HEK293 (cell line): Measurements from ENCODE around the gene FAM229A.

ENCODE experiments used
- CTCF ChIA-PET: fragments of 350-600 bp; formaldehyde crosslinking; extraction: SDS; loops from one replicate; lab custom pipeline; 2021; ENCODE audit warnings: antibody characterized with exemption; lab: Yijun Ruan, JAX
- POLR2A ChIA-PET: fragments of 300-600 bp; formaldehyde crosslinking; extraction: SDS; loops from one replicate; lab custom pipeline; 2020; ENCODE audit warnings: antibody characterized with exemption, inconsistent platforms; lab: Yijun Ruan, JAX
- H3K27ac ChIP-seq: fragments of 200-500 bp; sonication (Bioruptor generic); 2 replicates; pipeline ENCODE4 v1.5.1; 2014; ENCODE audit warnings: low read depth, low read length, control low read depth, inconsistent platforms; ENCODE audit errors: extremely low read depth
- H3K36me3 ChIP-seq, 2 experiments: fragments of 200-500 bp in 1 of 2; sonication (Bioruptor generic) in 1 of 2; 1 replicate in 1 of 2; 2 replicates in 1 of 2; pipeline ENCODE4 v1.5.1; 2014 to 2017; ENCODE audit warnings: inconsistent platforms in 2 of 2, low read length in 2 of 2; ENCODE audit not compliant: control insufficient read depth in 2 of 2, insufficient read depth in 1 of 2
- H3K4me1 ChIP-seq: fragments of 200-500 bp; sonication (Bioruptor generic); 2 replicates; pipeline ENCODE4 v1.5.1; 2014; ENCODE audit warnings: mild to moderate bottlenecking, low read length, inconsistent platforms; ENCODE audit not compliant: control insufficient read depth, insufficient read depth
- H3K4me3 ChIP-seq: 2 replicates; pipeline ENCODE4 v1.5.1; 2011; ENCODE audit warnings: low read depth, mild to moderate bottlenecking, control low read depth, low read length, moderate library complexity
- H3K9me3 ChIP-seq: fragments of 200-500 bp; sonication (Bioruptor generic); 2 replicates; pipeline ENCODE4 v1.5.1; 2014; ENCODE audit warnings: low read depth, low read length, inconsistent platforms; ENCODE audit not compliant: control insufficient read depth, insufficient read depth
- EGR2 ChIP-seq: fragments of 450-650 bp; formaldehyde crosslinking; IDR thresholded peaks from 2 replicates; pipeline ENCODE4 v1.5.1; 2016; ENCODE audit warnings: low read depth, missing biosample characterization, missing genetic modification characterization
- HIC1 ChIP-seq: fragments of 450-650 bp; formaldehyde crosslinking; IDR thresholded peaks from 2 replicates; pipeline ENCODE4 v1.5.1; 2016; ENCODE audit warnings: missing biosample characterization, missing genetic modification characterization
- KLF17 ChIP-seq: fragments of 450-650 bp; formaldehyde crosslinking; IDR thresholded peaks from 2 replicates; pipeline ENCODE4 v1.5.1; 2016; ENCODE audit warnings: missing biosample characterization, missing genetic modification characterization
- MZF1 ChIP-seq: fragments of 450-650 bp; formaldehyde crosslinking; IDR thresholded peaks from 2 replicates; pipeline ENCODE4 v1.5.1; 2017; ENCODE audit warnings: missing biosample characterization, missing genetic modification characterization, borderline replicate concordance
- OVOL3 ChIP-seq: fragments of 450-650 bp; formaldehyde crosslinking; IDR thresholded peaks from 2 replicates; pipeline ENCODE4 v1.5.1; 2016; ENCODE audit warnings: missing biosample characterization, missing genetic modification characterization
- PRDM1 ChIP-seq: fragments of 450-650 bp; formaldehyde crosslinking; IDR thresholded peaks from 2 replicates; pipeline ENCODE4; 2016; ENCODE audit warnings: missing biosample characterization, missing genetic modification characterization
- SCRT1 ChIP-seq: fragments of 450-650 bp; formaldehyde crosslinking; IDR thresholded peaks from 2 replicates; pipeline ENCODE4 v1.5.1; 2016; ENCODE audit warnings: missing biosample characterization, missing genetic modification characterization, borderline replicate concordance
- TSHZ1 ChIP-seq: fragments of 450-650 bp; formaldehyde crosslinking; IDR thresholded peaks from 2 replicates; pipeline ENCODE4 v1.5.1; 2016; ENCODE audit warnings: missing biosample characterization, missing genetic modification characterization, borderline replicate concordance
- ZFHX2 ChIP-seq: fragments of 450-650 bp; formaldehyde crosslinking; conservative IDR thresholded peaks from 2 replicates; pipeline ENCODE4 v1.5.1; 2016; ENCODE audit warnings: missing biosample characterization, missing genetic modification characterization
- ZIC2 ChIP-seq: fragments of 450-650 bp; formaldehyde crosslinking; IDR thresholded peaks from 2 replicates; pipeline ENCODE4 v1.5.1; 2016; ENCODE audit warnings: missing biosample characterization, missing genetic modification characterization
- ZNF133 ChIP-seq: fragments of 450-650 bp; formaldehyde crosslinking; IDR thresholded peaks from 2 replicates; pipeline ENCODE4 v1.5.1; 2016; ENCODE audit warnings: missing biosample characterization, missing genetic modification characterization
- ZNF148 ChIP-seq: fragments of 450-650 bp; formaldehyde crosslinking; IDR thresholded peaks from 2 replicates; pipeline ENCODE4 v1.5.0; 2017; ENCODE audit warnings: missing biosample characterization, missing genetic modification characterization, borderline replicate concordance
- ZNF184 ChIP-seq: fragments of 450-650 bp; IDR thresholded peaks from 2 replicates; pipeline ENCODE4 v1.5.1; 2018; ENCODE audit warnings: missing biosample characterization, mild to moderate bottlenecking, missing genetic modification characterization
- ZNF2 ChIP-seq: fragments of 450-650 bp; formaldehyde crosslinking; IDR thresholded peaks from 2 replicates; pipeline ENCODE4 v1.5.1; 2016; ENCODE audit warnings: missing biosample characterization, missing genetic modification characterization
- ZNF214 ChIP-seq: fragments of 450-650 bp; formaldehyde crosslinking; IDR thresholded peaks from 2 replicates; pipeline ENCODE4 v1.5.1; 2017; ENCODE audit warnings: missing biosample characterization, mild to moderate bottlenecking, missing genetic modification characterization, borderline replicate concordance
- ZNF416 ChIP-seq: fragments of 450-650 bp; formaldehyde crosslinking; IDR thresholded peaks from 2 replicates; pipeline ENCODE4 v1.5.1; 2016; ENCODE audit warnings: missing biosample characterization, missing genetic modification characterization
- ZNF433 ChIP-seq: fragments of 450-650 bp; formaldehyde crosslinking; IDR thresholded peaks from 2 replicates; pipeline ENCODE4 v1.5.1; 2016; ENCODE audit warnings: missing biosample characterization, missing genetic modification characterization, low read depth
- ZNF449 ChIP-seq: fragments of 450-650 bp; formaldehyde crosslinking; IDR thresholded peaks from 2 replicates; pipeline ENCODE4 v1.5.1; 2017; ENCODE audit warnings: missing biosample characterization, mild to moderate bottlenecking, missing genetic modification characterization, moderate library complexity
- ZNF548 ChIP-seq: fragments of 450-650 bp; formaldehyde crosslinking; IDR thresholded peaks from 2 replicates; pipeline ENCODE4 v1.5.1; 2016; ENCODE audit warnings: missing biosample characterization, missing genetic modification characterization
- ZNF555 ChIP-seq: fragments of 450-650 bp; formaldehyde crosslinking; conservative IDR thresholded peaks from 2 replicates; pipeline ENCODE4 v1.5.1; 2017; ENCODE audit warnings: missing biosample characterization, mild to moderate bottlenecking, missing genetic modification characterization, inconsistent platforms
- ZNF585B ChIP-seq: fragments of 450-650 bp; formaldehyde crosslinking; IDR thresholded peaks from 2 replicates; pipeline ENCODE4 v1.5.1; 2016; ENCODE audit warnings: missing biosample characterization, missing genetic modification characterization
- ZNF645 ChIP-seq: fragments of 450-650 bp; formaldehyde crosslinking; IDR thresholded peaks from 2 replicates; pipeline ENCODE4; 2016; ENCODE audit warnings: missing biosample characterization, missing genetic modification characterization
- ZNF660 ChIP-seq: fragments of 450-650 bp; IDR thresholded peaks from 2 replicates; pipeline ENCODE4 v1.5.1; 2018; ENCODE audit warnings: missing biosample characterization, mild to moderate bottlenecking, missing genetic modification characterization

Gene FAM229A

GRCh38 chr1:32334274-32334861 lies 27.9 kb downstream of the FAM229A start (continued):
- no peak for TF ChIP-seq ZNF214
- no peak for TF ChIP-seq ZIC2 (tag by site-specific recombination)
- no peak for TF ChIP-seq ZNF148 (tag by site-specific recombination)
- TF ChIP-seq PRDM1 (tag by site-specific recombination) = peak; percentile 23; the same call in 1 of the 2 replicates
- no peak for TF ChIP-seq ZNF548 (tag by site-specific recombination)
- TF ChIP-seq ZNF555 (tag by site-specific recombination) = no peak
- TF ChIP-seq HIC1 (tag by site-specific recombination) = peak; percentile 58; the same call in 1 of the 2 replicates

- Histone ChIP-seq H3K4me1 (no peaks in the 10 kb centered on the region), H3K4me3 (no peak overlapping the region), H3K36me3 (peaks cover 0 to 66% of the 10 kb centered on the region in 2 experiments; a peak in 1 of 3 replicates), H3K27ac (no peak overlapping the region), H3K9me3 (no peaks in the 10 kb centered on the region)
- CTCF ChIA-PET = interaction anchor here (0.6 to 1.5 kb wide), 6 partner anchors 16 to 715 kb away, joined by 3 to 6 read pairs (median 3); no protein-coding TSS in a partner anchor
- POLR2A ChIA-PET = interaction anchor here (0.9 to 5.8 kb wide), 6 partner anchors 9 to 85 kb away, joined by 3 to 100 read pairs (median 8); partner anchors contain the start of genes BSDC1 and HDAC1
- TF ChIP-seq EGR2 (tag by site-specific recombination) = no peak
- TF ChIP-seq ZNF433 (tag by site-specific recombination) = no peak
- no peak for TF ChIP-seq MZF1 (tag by site-specific recombination)
- no peak for TF ChIP-seq ZFHX2
- TF ChIP-seq ZNF645 (tag by site-specific recombination) = no peak
- TF ChIP-seq ZNF585B (tag by site-specific recombination) = no peak
- no peak for TF ChIP-seq TSHZ1
- TF ChIP-seq KLF17 = no peak
- TF ChIP-seq ZNF133 (tag by site-specific recombination) = no peak
- no peak for TF ChIP-seq ZNF449 (tag by site-specific recombination)
- no peak for TF ChIP-seq ZNF660
- TF ChIP-seq SCRT1 (tag by site-specific recombination) = no peak
- no peak for TF ChIP-seq OVOL3 (tag by site-specific recombination)
- no peak for TF ChIP-seq ZNF2 (tag by site-specific recombination)
- TF ChIP-seq ZNF184 (tag by site-specific recombination) = no peak
- no peak for TF ChIP-seq ZNF416 (tag by site-specific recombination)
These were observed 28.9 kb downstream of the FAM229A start for GRCh38 chr1:32333251-32333963.
